Measurements from ENCODE around the gene ZNF839.
"Not testable (repeated sequence)": the region's sequence is repeated elsewhere in the genome, so short reads cannot be mapped to it uniquely, and the experiment has no call there.

ZNF839 gene

DNA sequence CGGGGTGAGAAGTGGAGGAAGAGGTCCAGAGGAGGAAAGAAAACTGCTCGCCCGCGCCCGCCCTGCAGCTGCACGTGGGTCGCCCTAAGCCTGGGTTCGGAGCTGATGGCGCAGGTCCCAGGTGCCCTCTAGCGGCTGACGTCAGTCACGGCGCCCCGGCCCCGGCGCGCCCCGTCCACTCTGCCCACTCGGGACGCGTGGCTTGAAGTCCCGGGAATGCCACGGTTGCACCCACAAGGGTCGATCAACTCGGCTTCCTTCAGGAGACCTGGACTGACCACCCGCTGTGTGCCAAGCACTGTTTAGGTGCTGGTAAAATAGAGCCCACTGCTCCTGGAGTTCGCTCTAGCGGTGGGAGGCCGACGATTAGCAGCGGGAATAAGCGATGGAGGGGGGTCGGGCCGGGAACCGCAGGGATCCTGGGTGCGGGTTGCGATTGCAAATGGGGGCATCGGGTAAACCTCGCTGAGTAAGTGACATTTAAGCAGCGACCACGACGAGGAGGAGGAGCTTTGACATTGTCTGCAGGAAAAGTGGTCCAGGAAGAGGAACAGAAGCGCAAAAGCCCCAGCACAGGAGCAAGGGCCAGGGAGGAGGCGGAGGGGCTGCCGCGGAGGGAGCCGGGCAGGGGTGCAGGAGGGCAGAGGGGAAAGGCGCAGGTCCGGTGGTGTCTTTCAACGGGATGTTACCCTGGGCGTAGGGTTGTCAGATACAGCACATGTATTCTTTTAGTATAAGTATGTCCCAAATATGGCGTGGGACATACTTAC lies 5.1 kb upstream of the ZNF839 start:
- peak; percentile 83 for DNase-seq

GRCh38 chr14:102315121-102315520 lies 4.4 kb upstream of the ZNF839 start:
- DNase-seq: no peak

- DNase-seq: no peak
Measured at GRCh38 chr14:102316338-102316742, 3.2 kb upstream of the ZNF839 start.

DNA sequence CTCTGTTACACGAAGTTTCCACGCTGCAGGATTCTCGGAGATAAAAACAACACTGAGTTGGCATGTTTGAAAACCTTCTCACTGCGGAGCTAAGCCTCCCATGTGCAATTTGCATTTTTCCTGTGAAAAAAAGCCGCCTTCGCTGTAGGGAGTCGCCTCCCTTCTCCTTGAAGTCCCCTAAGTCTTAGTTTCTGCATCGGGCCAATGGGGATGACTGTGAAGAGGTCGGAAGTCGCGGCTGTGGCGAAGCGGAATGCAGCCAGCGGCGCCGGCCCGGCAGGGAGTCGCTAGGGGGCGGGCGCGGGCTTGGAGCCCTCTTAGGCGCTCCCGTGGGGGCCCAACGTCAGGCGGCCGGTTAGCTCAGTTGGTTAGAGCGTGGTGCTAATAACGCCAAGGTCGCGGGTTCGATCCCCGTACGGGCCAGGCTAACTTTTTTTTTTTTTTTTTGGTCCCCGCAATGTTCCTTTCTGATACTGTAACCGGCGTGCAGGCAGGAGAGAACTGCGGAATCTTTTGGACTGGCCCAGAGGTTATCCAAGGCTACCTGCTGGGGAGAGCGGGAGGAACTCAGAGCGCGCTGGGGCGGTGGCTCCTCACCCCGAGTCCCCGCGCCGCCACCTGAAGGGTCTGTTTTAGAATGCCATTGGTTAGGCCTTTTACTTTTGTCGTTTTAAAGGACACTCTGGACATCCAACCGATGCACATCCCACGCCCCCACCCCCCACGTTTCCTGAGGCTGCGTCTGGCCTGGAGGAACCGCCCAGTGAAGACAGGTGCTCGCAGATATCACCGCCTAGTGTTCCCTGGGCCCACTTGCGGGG lies 2.6 kb upstream of the ZNF839 start:
- DNase-seq: peak; percentile 90

- no peak for DNase-seq
Measured at GRCh38 chr14:102317564-102318248, 1.8 kb upstream of the ZNF839 start.

- DNase-seq: no peak
Measured at GRCh38 chr14:102318781-102319276, 717 bp upstream of the ZNF839 start.

DNA sequence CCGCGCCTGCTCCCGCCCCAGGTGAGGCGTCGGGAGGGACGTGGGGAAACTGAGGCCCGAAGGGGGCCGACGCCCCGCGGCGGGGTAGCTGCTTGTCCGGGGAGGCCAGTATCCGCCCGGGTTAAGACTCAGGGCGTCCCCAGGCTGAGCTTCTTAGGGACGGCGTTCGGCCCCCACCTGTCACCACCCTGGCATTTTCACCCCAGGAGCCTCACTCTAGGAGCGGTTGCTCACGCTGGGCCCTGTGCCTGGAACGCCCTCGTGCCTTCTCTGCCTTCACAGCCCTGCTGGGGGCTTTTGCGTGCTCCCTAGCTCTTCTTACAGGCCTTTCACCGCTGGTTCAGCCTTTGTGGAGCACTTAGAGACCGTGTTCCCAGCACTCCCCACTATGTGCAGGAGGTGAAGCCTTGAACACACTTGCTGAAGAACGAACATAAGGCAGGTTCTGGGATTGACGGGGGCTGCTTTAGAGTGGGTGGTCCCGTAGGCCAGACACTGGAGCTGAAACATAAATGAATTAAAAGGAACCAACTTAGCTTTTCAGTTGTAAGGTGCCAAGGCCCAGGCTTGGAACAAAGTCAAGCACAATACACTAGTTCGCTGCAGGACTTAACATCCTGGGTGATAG lies 601 bp downstream of the ZNF839 start:
- peak; percentile 53 for DNase-seq

DNA sequence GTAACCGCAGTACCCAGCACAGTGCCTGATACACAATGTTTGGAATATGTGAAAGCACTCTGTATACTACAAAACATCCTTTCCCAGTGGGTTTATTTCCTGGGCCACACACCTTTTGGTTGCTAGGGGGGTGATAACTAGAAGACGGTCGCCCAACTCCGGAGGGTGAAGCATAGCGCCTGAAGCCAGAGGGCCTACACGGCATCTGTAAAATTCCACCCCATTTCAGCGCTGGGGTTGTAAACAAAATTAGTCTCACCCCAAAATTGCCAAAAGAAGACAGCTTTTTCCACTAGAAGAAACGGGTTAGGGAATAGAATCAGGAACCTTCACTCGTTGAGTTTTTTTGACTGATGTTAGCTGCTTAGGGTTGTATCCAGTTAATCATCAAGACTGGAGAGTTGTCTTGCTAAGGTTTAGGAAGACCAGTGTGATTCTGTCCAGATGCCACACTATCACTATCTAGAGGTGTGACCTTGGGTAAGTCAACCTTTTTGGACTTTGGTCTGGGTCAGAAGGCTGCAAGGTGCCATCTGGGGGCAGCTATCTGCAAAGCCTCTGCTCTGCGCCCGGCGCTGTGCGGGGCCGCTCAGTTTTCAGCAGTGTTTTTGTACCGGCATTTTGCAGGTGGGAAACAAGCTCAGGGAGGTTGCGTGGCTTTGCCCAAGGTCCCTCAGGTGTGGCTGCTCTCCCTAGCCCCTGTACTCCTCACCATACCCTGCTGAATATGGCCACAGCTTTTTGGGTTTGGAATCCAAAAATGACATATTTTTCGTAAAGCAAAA lies 1.3 kb downstream of the ZNF839 start:
- DNase-seq: no peak

DNA sequence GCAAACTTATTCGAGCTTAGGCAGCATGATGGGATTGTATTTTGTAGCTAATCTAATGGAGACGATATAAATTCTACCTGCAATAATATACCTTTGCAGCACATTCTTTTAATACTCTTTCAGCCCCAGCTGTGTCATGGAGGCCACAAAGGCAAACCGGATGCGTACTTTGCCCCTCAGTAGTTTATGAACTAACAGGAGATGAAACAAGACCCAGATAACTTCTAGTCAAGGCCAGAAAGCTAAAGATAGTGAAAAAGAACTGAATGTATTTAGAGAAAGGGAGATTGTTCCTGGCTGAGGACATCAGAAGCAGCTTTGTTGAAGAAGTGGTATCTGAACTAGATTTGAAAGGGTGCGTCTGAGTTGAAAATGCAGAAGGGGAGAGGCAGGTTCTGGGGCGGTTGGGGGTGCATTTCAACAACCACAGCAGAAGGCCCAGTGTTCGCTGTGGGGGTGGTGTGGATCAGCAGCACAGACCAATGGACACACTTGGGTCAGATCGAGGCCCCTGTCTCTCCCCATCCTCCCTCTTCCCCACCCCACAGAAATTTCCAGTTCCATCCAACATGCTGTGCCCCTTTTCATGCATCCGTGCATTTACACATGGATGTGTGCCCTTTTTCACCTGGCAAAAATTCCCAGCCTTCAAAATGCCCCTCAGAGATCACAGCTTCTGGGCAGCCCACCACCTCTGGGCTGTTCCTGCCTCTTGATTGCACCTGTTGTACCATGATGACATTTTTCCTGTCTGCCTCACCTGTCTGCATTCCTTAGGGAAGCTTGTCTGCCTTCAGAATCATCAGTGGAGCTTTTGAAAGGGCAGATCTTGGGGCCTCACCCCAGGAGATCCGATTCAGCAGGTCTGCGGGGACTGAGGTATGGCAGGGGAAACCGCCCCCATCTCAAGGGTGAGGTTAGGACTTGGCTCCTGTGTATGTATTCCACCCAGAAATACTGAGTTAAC lies 2.2 kb downstream of the ZNF839 start:
- DNase-seq: no peak

DNA sequence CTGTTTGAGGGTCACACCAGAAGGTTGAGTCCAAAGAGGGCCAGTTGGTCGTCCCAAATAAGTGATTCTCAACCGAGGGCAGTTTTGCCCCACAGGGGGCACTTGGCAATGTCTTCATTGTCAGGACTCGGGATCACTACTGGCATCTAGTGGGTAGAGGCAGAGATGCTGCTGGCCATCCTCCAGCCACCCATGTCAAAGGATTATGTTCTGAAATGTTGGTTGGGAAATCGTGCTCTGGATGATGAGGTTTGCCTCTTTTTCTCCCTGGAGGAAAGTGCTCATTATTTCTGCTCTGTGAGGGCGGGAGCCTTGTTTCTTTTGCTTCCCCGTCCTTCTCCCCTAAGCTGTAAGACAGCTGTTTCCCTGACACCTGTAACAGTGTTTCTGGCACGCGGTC lies 3.6 kb downstream of the ZNF839 start:
- DNase-seq: peak; percentile 32

DNA sequence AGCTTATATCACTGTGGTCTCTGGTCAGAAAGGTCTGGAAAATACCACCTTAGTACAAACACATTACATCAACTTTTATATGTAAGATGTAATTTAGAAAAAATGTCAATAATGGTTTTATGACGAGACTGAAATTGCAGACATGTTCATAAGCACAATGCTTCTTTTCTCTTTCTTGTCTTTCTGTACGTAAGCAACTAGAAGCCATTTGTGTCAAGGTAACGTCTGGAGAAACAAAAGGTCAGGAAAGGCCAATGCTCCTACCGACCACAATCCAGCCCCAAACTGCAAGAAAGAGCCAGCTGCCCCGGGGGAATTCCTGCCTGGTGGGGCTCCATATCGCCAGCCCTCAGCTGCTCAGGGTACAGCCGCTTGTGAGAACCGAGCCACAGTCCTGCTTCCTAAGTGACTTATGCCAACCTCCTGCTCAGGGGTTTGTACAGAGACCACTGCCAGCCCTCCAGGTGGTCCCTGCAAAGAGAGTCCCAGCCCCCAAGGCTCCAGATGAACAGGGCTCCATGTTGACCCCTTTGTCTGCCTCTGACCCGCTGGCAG lies 6.3 kb downstream of the ZNF839 start:
- DNase-seq: no peak

GRCh38 chr14:102326583-102326982 lies 7.0 kb downstream of the ZNF839 start:
- no peak for DNase-seq

DNA sequence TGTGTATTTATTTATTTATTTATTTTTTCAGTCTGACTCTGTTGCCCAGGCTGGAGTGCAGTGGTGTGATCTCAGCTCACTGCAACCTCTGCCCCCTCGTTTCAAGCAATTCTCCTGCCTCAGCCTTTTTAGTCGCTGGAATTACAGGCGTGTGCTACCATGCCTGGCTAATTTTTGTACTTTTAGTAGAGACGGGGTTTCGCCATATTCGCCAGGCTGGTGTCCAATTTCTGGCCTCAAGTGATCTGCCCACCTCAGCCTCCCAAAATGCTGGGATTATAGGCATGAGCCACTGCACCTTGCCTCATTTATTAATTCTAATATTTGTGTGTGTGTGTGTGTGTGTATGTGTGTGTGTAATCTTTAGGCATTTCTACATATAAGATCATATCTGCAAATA lies 9.8 kb downstream of the ZNF839 start:
- DNase-seq: not testable (repeated sequence)

- no peak for DNase-seq
Measured at GRCh38 chr14:102330806-102331205, 11.3 kb downstream of the ZNF839 start.

- DNase-seq: no peak
Measured at GRCh38 chr14:102333390-102333789, 13.8 kb downstream of the ZNF839 start.

DNA sequence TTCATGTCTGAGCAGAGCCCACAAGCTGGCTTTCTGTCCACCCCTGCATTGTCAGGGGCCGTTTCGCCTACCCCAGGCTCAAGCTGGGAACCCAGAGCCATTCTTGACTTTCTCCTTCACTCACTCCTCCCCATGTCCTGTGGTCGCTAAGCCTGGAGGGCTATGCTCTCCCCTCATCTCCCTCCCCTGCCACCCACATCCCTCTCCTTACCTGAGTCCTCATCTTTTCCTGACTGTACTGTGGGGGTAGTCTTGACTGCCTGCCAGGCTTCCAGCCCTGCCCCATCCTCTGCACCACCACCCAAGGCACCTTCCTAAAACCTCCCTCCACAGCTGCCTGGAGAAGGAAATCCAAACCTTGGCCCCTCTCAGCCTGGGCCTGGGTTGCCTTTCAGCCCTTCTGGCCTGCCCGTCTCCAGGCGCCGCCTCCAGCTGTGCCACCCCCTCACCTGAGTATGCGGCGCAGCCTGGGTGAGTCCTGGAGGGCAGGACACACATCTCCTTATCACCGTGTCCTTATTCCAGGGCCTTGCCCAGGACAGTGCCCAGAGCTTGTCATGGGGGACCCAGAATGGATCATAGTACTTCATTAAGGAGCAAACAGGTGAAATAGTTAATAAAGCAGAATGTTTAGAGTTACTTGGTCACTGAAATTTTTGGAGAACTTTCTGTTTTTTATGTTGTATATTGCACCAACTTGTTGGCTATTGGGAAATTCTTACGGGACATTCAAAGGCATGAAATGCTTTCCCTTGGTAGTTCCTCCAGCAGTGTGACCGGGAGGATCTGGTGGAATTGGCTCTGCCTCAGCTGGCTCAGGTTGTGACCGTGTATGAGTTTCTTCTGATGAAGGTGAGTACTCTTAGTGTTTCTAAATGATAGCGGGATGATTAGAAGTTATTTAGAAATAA lies 14.5 kb downstream of the ZNF839 start:
- DNase-seq: no peak

- DNase-seq: no peak
Measured at GRCh38 chr14:102335163-102335562, 15.6 kb downstream of the ZNF839 start.

DNA sequence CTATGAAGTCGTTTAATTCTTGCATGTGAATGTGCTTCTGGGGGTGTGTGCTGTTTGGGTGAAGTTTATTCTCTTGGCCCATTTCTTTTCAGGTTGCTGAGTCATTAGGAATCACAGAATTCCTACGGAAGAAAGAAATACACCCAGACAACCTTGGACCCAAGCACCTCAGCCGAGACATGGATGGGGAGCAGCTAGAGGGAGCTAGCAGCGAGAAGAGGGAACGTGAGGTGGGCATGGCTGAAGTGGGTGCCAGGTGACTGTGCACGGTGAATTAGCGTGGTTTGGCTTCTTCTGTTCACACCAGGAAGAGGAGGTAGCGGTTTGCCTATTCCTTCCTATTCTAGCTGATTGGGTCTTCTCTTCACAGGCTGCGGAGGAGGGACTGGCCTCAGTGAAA lies 19.2 kb downstream of the ZNF839 start:
- DNase-seq: no peak

- no peak for DNase-seq
Measured at GRCh38 chr14:102341566-102341965, 22.0 kb downstream of the ZNF839 start.
